H1 (cell line): ENCODE measurements around the gene ERI3. TPM values are rescaled to one million over a fixed set of nuclear protein-coding genes. Genes with fewer than 3 reads are reported as not detected.

Source experiments
- CTCF ChIA-PET: fragments of 300-600 bp; sonication (Branson Sonifier 250); formaldehyde crosslinking; loops from one replicate; lab custom pipeline; 2021; ENCODE audit not compliant: partially characterized antibody; lab: Charles Lee
- POLR2A ChIA-PET: fragments of 300-600 bp; sonication (Branson Sonifier 250); formaldehyde crosslinking; loops from one replicate; lab custom pipeline; 2021; ENCODE audit warnings: inconsistent platforms; ENCODE audit not compliant: partially characterized antibody; lab: Charles Lee
- DNase-seq, 2 experiments: peaks; one replicate each; pipeline versions ENCODE4 v3.0.0 to v3.0.0-alpha.2; 2010 to 2022; ENCODE audit warnings: low spot score in 2 of 2, low read depth in 1 of 2, mixed read lengths in 1 of 2
- FAIRE-seq: peaks from 2 replicates; lab custom pipeline; 2011; peaks lifted over from hg19 to GRCh38; lab: Jason Lieb, UNC
- H2AFZ ChIP-seq: 2 replicates; pipeline ENCODE4 v1.8.1; 2012; ENCODE audit warnings: low read length, inconsistent platforms
- H2AK5ac ChIP-seq: 2 replicates; pipeline ENCODE4 v1.6.1; 2013; ENCODE audit warnings: low read depth, low read length
- H2BK120ac ChIP-seq: replicated peaks from 2 replicates; pipeline ENCODE3; 2013; ENCODE audit warnings: low read depth, low read length, inconsistent platforms
- H2BK12ac ChIP-seq: 2 replicates; pipeline ENCODE4 v1.6.1; 2013; ENCODE audit warnings: low read depth, low read length
- H2BK15ac ChIP-seq: 2 replicates; pipeline ENCODE4 v1.6.1; 2013; ENCODE audit warnings: low read length
- H2BK20ac ChIP-seq: 2 replicates; pipeline ENCODE4 v1.6.1; 2013; ENCODE audit warnings: low read length
- H2BK5ac ChIP-seq: 2 replicates; pipeline ENCODE4 v1.6.1; 2013; ENCODE audit warnings: low read depth, low read length
- H3K14ac ChIP-seq: 2 replicates; pipeline ENCODE4 v1.6.1; 2013; ENCODE audit warnings: inconsistent platforms; ENCODE audit not compliant: insufficient read length
- H3K18ac ChIP-seq: 2 replicates; pipeline ENCODE4 v1.6.1; 2013; ENCODE audit warnings: low read length; ENCODE audit errors: extremely low read depth
- H3K23ac ChIP-seq: 2 replicates; pipeline ENCODE4 v1.6.1; 2013; ENCODE audit warnings: inconsistent platforms; ENCODE audit not compliant: insufficient read length
- H3K23me2 ChIP-seq: 2 replicates; pipeline ENCODE4 v1.6.1; 2013; ENCODE audit warnings: low read depth, low read length
- H3K27ac ChIP-seq: 2 replicates; pipeline ENCODE4 v1.6.1; 2011; ENCODE audit warnings: low read depth, low read length, inconsistent platforms
- H3K27me3 ChIP-seq, 4 experiments: replicated peaks in 1 of 4; 1 replicate in 1 of 4; 2 replicates in 3 of 4; pipeline versions ENCODE4 v1.6.1 to v1.8.1; 2011 to 2013; ENCODE audit warnings: low read length in 3 of 4, mild to moderate bottlenecking in 3 of 4, inconsistent platforms in 2 of 4, mixed read lengths in 2 of 4, moderate library complexity in 1 of 4; ENCODE audit not compliant: control insufficient read depth in 3 of 4, insufficient read depth in 3 of 4; ENCODE audit errors: extremely low read depth in 1 of 4
- H3K36me3 ChIP-seq, 4 experiments: 2 replicates each; pipeline versions ENCODE4 v1.6.1 to v1.8.1; 2011 to 2013; ENCODE audit warnings: mild to moderate bottlenecking in 4 of 4, low read length in 3 of 4, moderate library complexity in 2 of 4, control low read depth in 1 of 4, inconsistent platforms in 1 of 4; ENCODE audit not compliant: insufficient read depth in 4 of 4, control insufficient read depth in 2 of 4
- H3K4ac ChIP-seq: replicated peaks from 2 replicates; pipeline ENCODE3; 2013; ENCODE audit warnings: low read length, low read depth, mixed read lengths, inconsistent platforms; ENCODE audit not compliant: insufficient read length
- H3K4me1 ChIP-seq, 4 experiments: replicated peaks in 1 of 4; 1 replicate in 1 of 4; 2 replicates in 3 of 4; pipeline versions ENCODE4 v1.6.1 to v1.8.1; 2011 to 2013; ENCODE audit warnings: low read length in 3 of 4, inconsistent platforms in 2 of 4, mixed read lengths in 1 of 4; ENCODE audit not compliant: insufficient read depth in 4 of 4, control insufficient read depth in 3 of 4
- H3K4me2 ChIP-seq, 2 experiments: 2 replicates each; pipeline versions ENCODE4 v1.6.1 to v1.8.1; 2011 to 2013; ENCODE audit warnings: low read depth in 2 of 2, low read length in 2 of 2, control low read depth in 1 of 2, inconsistent platforms in 1 of 2, mild to moderate bottlenecking in 1 of 2; ENCODE audit not compliant: insufficient read depth in 1 of 2
- H3K4me3 ChIP-seq, 4 experiments: fragments of 200-600, 300-600 bp in 1 of 4; sonication (generic), shearing (Covaris generic), sonication (Bioruptor Twin) in 1 of 4; 2 replicates each; pipeline versions ENCODE4 v1.5.1 to v1.8.1; 2011 to 2016; ENCODE audit warnings: low read length in 4 of 4, low read depth in 3 of 4, control low read depth in 2 of 4, inconsistent platforms in 2 of 4, mild to moderate bottlenecking in 2 of 4, mixed read lengths in 1 of 4, moderate library complexity in 1 of 4; ENCODE audit not compliant: insufficient read depth in 2 of 4; ENCODE audit errors: extremely low read depth in 1 of 4
- H3K56ac ChIP-seq: replicated peaks from 2 replicates; pipeline ENCODE3; 2013; ENCODE audit warnings: low read depth, mild to moderate bottlenecking, mixed read lengths, low read length, inconsistent platforms; ENCODE audit not compliant: insufficient read length
- H3K79me1 ChIP-seq: 2 replicates; pipeline ENCODE4 v1.6.1; 2013; ENCODE audit warnings: low read depth, low read length, control low read depth
- H3K79me2 ChIP-seq, 2 experiments: 2 replicates each; pipeline versions ENCODE4 v1.6.1 to v1.8.1; 2012 to 2013; ENCODE audit warnings: low read length in 2 of 2, mild to moderate bottlenecking in 2 of 2, inconsistent platforms in 1 of 2; ENCODE audit not compliant: insufficient read depth in 2 of 2, control insufficient read depth in 1 of 2
- H3K9ac ChIP-seq, 4 experiments: replicated peaks in 1 of 4; 1 replicate in 1 of 4; 2 replicates in 3 of 4; pipeline versions ENCODE4 v1.6.1 to v1.8.1; 2011 to 2013; ENCODE audit warnings: low read depth in 3 of 4, low read length in 3 of 4, control low read depth in 2 of 4, mild to moderate bottlenecking in 2 of 4, moderate library complexity in 2 of 4, inconsistent platforms in 1 of 4; ENCODE audit errors: extremely low read depth in 1 of 4
- H3K9me3 ChIP-seq, 2 experiments: 2 replicates each; pipeline versions ENCODE4 v1.6.1 to v1.8.1; 2012 to 2013; ENCODE audit warnings: mild to moderate bottlenecking in 2 of 2, moderate library complexity in 2 of 2, control low read depth in 1 of 2, inconsistent platforms in 1 of 2, low read depth in 1 of 2, low read length in 1 of 2, mixed read lengths in 1 of 2; ENCODE audit not compliant: insufficient read depth in 2 of 2
- H4K20me1 ChIP-seq, 2 experiments: replicated peaks in 1 of 2; 2 replicates each; pipeline versions ENCODE3 to v1.8.1; 2011 to 2013; ENCODE audit warnings: inconsistent platforms in 2 of 2, low read length in 2 of 2, mild to moderate bottlenecking in 1 of 2; ENCODE audit not compliant: insufficient read depth in 2 of 2, control insufficient read depth in 1 of 2
- H4K5ac ChIP-seq: 2 replicates; pipeline ENCODE4 v1.6.1; 2013; ENCODE audit warnings: low read length, low read depth, mixed read lengths, inconsistent platforms; ENCODE audit not compliant: insufficient read length
- H4K8ac ChIP-seq: 2 replicates; pipeline ENCODE4 v1.8.0; 2013; ENCODE audit warnings: mild to moderate bottlenecking, moderate library complexity, low read length, inconsistent platforms; ENCODE audit not compliant: insufficient read depth; ENCODE audit errors: extremely low read depth
- H4K91ac ChIP-seq: replicated peaks from 2 replicates; pipeline ENCODE3; 2013; ENCODE audit warnings: low read length, mixed read lengths, inconsistent platforms; ENCODE audit not compliant: insufficient read length
- CEBPB ChIP-seq: IDR thresholded peaks from 2 replicates; pipeline ENCODE4 v1.6.1; 2012; ENCODE audit warnings: low read depth, low read length
- CREB1 ChIP-seq: IDR thresholded peaks from 2 replicates; pipeline ENCODE4 v1.6.1; 2012; ENCODE audit warnings: inconsistent platforms
- KDM5A ChIP-seq: fragments of 200-600 bp; IDR thresholded peaks from 2 replicates; pipeline ENCODE4 v1.7.1; 2012; ENCODE audit warnings: mild to moderate bottlenecking, low read length, inconsistent platforms, mixed read lengths
- POU5F1 ChIP-seq: IDR thresholded peaks from 2 replicates; pipeline ENCODE4 v1.6.1; 2011; ENCODE audit warnings: low read depth, mild to moderate bottlenecking, low read length, moderate library complexity
- SAP30 ChIP-seq: fragments of 300-600 bp; sonication (generic); IDR thresholded peaks from 2 replicates; pipeline ENCODE4 v1.7.1; 2012; ENCODE audit warnings: low read length, moderate library complexity, mild to moderate bottlenecking, inconsistent platforms; ENCODE audit not compliant: insufficient read depth, insufficient replicate concordance
- TAF1 ChIP-seq: IDR thresholded peaks from 2 replicates; pipeline ENCODE4 v1.6.1; 2011; ENCODE audit warnings: mild to moderate bottlenecking, low read depth, low read length
- WGBS, 2 experiments: shearing (Covaris generic) in 1 of 2; methylation state at CpG; one replicate each; pipeline versions ENCODE4 v1.1.6 to v1.1.7; 2013 to 2015; ENCODE audit warnings: low lambda C conversion rate in 2 of 2, mixed read lengths in 2 of 2, inconsistent platforms in 1 of 2, low coverage in 1 of 2, missing lambda C conversion rate in 1 of 2; ENCODE audit not compliant: insufficient replicate concordance in 2 of 2, insufficient coverage in 1 of 2, insufficient read length in 1 of 2; ENCODE audit errors: extremely low coverage in 1 of 2, missing lambda C conversion rate in 1 of 2; 5-methylcytosine and 5-hydroxymethylcytosine counted together
- polyA plus RNA-seq, 7 experiments: library from polyadenylated mRNA; depleted of rRNA in 3 of 7; stranded (reverse) in 5 of 7; unstranded in 2 of 7; fragments of >200 nt in 5 of 7; fragments of 200-250 nt in 2 of 7; gene quantifications; 1 replicate in 5 of 7; 2 replicates in 1 of 7; 4 replicates in 1 of 7; pipeline versions ENCODE4 v1.2.1 to v1.2.3, GENCODE V29; 2011 to 2013; ENCODE audit warnings: missing spikeins in 2 of 7, mixed read lengths in 2 of 7
- total RNA-seq: library from RNA; stranded (reverse); fragmentation: NEBNext Ultra II Directional; extraction: Animal tissue kit (Norgen Biotek cat#: 25700); gene quantifications from 2 replicates; pipeline ENCODE4 v1.2.1, GENCODE V29; 2021
- TF ChIP-seq, protein P1 (sequence below), 3 experiments: IDR thresholded peaks; 1 replicate in 2 of 3; 2 replicates in 1 of 3; pipeline versions ENCODE4 v1.5.1 to v1.6.1; 2011; ENCODE audit warnings: low read length in 3 of 3, mild to moderate bottlenecking in 3 of 3, inconsistent platforms in 2 of 3, low read depth in 1 of 3, moderate library complexity in 1 of 3; ENCODE audit not compliant: insufficient read depth in 1 of 3; ENCODE audit errors: control extremely low read depth in 1 of 3
- TF ChIP-seq, protein P2 (sequence below): IDR thresholded peaks from 2 replicates; pipeline ENCODE4 v1.6.1; 2011; ENCODE audit warnings: low read depth, mild to moderate bottlenecking, low read length; ENCODE audit not compliant: insufficient read depth

Gene ERI3
- total and polyA plus RNA-seq, 2 of the 8 experiments (the other 6 are each of a cell fraction or from before 2014, with no cell fraction given) = 81.1 to 199 TPM

DNA sequence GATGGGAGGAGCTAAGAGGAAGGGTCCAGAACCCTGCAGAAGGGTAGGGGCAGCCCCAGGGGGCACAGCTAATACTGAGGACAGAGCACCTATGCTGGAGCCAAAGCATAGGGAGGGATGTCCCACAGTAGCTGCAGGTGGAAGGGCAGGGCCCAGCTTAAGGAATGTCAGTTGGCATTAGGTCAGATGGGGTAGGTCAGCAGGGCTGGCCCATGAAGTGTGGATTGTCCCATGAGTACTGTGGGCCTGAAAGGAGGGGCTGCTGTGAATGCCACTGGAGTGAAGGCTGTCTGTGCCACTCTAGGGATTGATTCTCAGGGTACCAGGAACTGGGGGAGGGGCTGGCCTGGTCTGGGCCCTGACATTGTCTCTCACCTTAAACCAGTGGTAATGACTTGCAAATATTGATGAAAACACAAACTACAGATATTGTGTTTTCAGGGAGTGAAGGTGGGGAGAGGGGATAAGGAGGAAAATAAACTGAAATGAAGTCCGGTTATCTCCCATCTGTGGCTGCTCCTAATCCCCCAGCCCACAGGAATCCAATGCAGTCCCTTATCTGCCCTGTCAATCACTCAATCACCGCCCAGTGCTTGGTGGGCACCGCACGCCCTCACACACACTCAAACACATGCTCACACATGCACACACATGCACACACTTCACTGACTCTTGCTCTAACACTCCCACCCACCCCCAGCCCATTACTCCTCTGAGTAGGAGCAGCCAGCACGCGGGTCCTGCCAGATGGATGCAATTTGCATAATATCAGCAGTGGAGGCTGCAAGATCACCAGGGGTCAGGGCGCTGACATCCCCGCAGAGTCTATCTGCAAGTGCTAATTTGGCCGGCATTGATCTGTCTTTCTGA, 114.0 kb downstream of the ERI3 start:
- ChIA-PET CTCF (interaction anchor here (0.6 to 9.5 kb wide), 10 partner anchors 7 to 412 kb away, joined by 3 to 191 read pairs (median 5); partner anchors contain the start of gene DMAP1), POLR2A (interaction anchor here (0.9 to 3.3 kb wide), 4 partner anchors 11 to 490 kb away, joined by 3 to 11 read pairs (median 4); partner anchors contain the start of gene RNU5D-1)
- Histone ChIP-seq H2BK120ac (no peak overlapping the region), H3K79me1 (no peaks in the 10 kb centered on the region), H3K14ac (no peak overlapping the region), H2AFZ (no peak overlapping the region), H3K4me1 (peaks cover 0 to 26% (median 15%) of the 10 kb centered on the region in 4 experiments; a peak in 6 of 7 replicates), H3K9me3 (no peaks in the 10 kb centered on the region), H3K27ac (no peak overlapping the region), H2BK15ac (no peak overlapping the region), H4K8ac (no peak overlapping the region), H3K27me3 (no peaks in the 10 kb centered on the region), H2AK5ac (no peak overlapping the region), H3K23me2 (no peaks in the 10 kb centered on the region; the same call in 1 of the 2 replicates), H3K9ac (no peak overlapping the region), H3K36me3 (peaks cover 0 to 5% (median 1%) of the 10 kb centered on the region in 4 experiments; a peak in 1 of 8 replicates), H3K56ac (no peak overlapping the region), H2BK20ac (0 out of 2 replicates have a peak overlapping the region, but pooled peaks have one; percentile 61), H4K91ac (no peak overlapping the region), H3K4me2 (no peak overlapping the region), H2BK12ac (no peak overlapping the region), H3K18ac (no peak overlapping the region; the same call in 1 of the 2 replicates), H2BK5ac (no peak overlapping the region), H3K4ac (no peak overlapping the region), H3K23ac (no peak overlapping the region), H3K79me2 (no peaks in the 10 kb centered on the region), H4K5ac (no peak overlapping the region), H3K4me3 (no peak overlapping the region), H4K20me1 (peaks cover 0 to 3% of the 10 kb centered on the region in 2 experiments)
- no peak for DNase-seq
- WGBS, 2 experiments = 95% methylated on average over 7 of the region's 9 CpGs; no CpG with 5 or more reads in 1 of the 2 experiments
- FAIRE-seq = no peak
- TF ChIP-seq SAP30 (no peak), CREB1 (no peak), TAF1 (no peak), KDM5A (no peak), POU5F1 (no peak), CEBPB (no peak)
- TF ChIP-seq, protein P1, sequence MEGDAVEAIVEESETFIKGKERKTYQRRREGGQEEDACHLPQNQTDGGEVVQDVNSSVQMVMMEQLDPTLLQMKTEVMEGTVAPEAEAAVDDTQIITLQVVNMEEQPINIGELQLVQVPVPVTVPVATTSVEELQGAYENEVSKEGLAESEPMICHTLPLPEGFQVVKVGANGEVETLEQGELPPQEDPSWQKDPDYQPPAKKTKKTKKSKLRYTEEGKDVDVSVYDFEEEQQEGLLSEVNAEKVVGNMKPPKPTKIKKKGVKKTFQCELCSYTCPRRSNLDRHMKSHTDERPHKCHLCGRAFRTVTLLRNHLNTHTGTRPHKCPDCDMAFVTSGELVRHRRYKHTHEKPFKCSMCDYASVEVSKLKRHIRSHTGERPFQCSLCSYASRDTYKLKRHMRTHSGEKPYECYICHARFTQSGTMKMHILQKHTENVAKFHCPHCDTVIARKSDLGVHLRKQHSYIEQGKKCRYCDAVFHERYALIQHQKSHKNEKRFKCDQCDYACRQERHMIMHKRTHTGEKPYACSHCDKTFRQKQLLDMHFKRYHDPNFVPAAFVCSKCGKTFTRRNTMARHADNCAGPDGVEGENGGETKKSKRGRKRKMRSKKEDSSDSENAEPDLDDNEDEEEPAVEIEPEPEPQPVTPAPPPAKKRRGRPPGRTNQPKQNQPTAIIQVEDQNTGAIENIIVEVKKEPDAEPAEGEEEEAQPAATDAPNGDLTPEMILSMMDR (IDR thresholded peaks at IDR 0.05; ENCODE audit: control extremely low read depth in 1 of 3, insufficient read depth in 1 of 3, low read depth in 1 of 3, low read length in 3 of 3) = no peak
- TF ChIP-seq, protein P2, sequence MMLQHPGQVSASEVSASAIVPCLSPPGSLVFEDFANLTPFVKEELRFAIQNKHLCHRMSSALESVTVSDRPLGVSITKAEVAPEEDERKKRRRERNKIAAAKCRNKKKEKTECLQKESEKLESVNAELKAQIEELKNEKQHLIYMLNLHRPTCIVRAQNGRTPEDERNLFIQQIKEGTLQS = no peak
